ENCODE results near the gene GSE1. TPM values are rescaled to one million over a fixed set of nuclear protein-coding genes. Genes with fewer than 3 reads are reported as not detected.

Gene GSE1
- total and polyA plus RNA-seq, 2 of the 13 experiments (the other 11 are each of a cell fraction or from before 2014, with no cell fraction given) = 16.1 to 31.2 TPM

- TF ChIP-seq CREB1 (IDR thresholded peaks at IDR 0.05) (peak; percentile 70), CREB1 (CRISPR knock-in tag; IDR thresholded peaks at IDR 0.05) (no peak), ZNF607 (CRISPR knock-in tag; IDR thresholded peaks at IDR 0.05; ENCODE audit: borderline replicate concordance) (peak; percentile 69; the same call in 1 of the 2 replicates), RFXAP (CRISPR knock-in tag; IDR thresholded peaks at IDR 0.05; ENCODE audit: borderline replicate concordance) (no peak), PLRG1 (conservative IDR thresholded peaks at IDR 0.05) (no peak), ATRX (CRISPR knock-in tag; IDR thresholded peaks at IDR 0.05; ENCODE audit: borderline replicate concordance) (no peak), NFIC (IDR thresholded peaks at IDR 0.05; ENCODE audit: low read length) (no peak), HHEX (CRISPR knock-in tag; IDR thresholded peaks at IDR 0.05) (no peak), JUN (CRISPR knock-in tag; IDR thresholded peaks at IDR 0.05) (no peak), KLF13 (CRISPR knock-in tag; IDR thresholded peaks at IDR 0.05) (no peak), ELF1 (CRISPR knock-in tag; IDR thresholded peaks at IDR 0.05) (no peak), ZFP36L2 (CRISPR knock-in tag; IDR thresholded peaks at IDR 0.05) (no peak), USF2 (IDR thresholded peaks at IDR 0.05; ENCODE audit: low read depth, low read length) (no peak), USF2 (CRISPR knock-in tag; IDR thresholded peaks at IDR 0.05; ENCODE audit: borderline replicate concordance) (peak; percentile 61; the same call in 1 of the 2 replicates), RNF2 (conservative IDR thresholded peaks at IDR 0.05; ENCODE audit: low read depth) (no peak), POGK (CRISPR knock-in tag; conservative IDR thresholded peaks at IDR 0.05) (no peak), AKNA (CRISPR knock-in tag; IDR thresholded peaks at IDR 0.05; ENCODE audit: borderline replicate concordance) (no peak), TOPORS (CRISPR knock-in tag; IDR thresholded peaks at IDR 0.05) (no peak), ETV6 (CRISPR knock-in tag; conservative IDR thresholded peaks at IDR 0.05) (no peak), SALL1 (CRISPR knock-in tag; IDR thresholded peaks at IDR 0.05) (0 out of 2 replicates have a peak, but pooled peaks have one; percentile 39)
Observed at GRCh38 chr16:85724126-85724879, 111.2 kb downstream of the GSE1 start (continued).
